CD4-positive, CD25-positive, alpha-beta regulatory T cell (primary cell): Measurements from ENCODE around the gene MRI1. TPM values are rescaled to one million over a fixed set of nuclear protein-coding genes. Genes with fewer than 3 reads are reported as not detected.

Experiments
- ATAC-seq, 2 donors: fragments of 150-1000 bp; cut with Tn5 transposase; one replicate each; pipeline ENCODE4 v1.10.0; 2021; ENCODE audit warnings: low read depth in 2 of 2, moderate number of reproducible peaks in 2 of 2, moderate library complexity in 1 of 2
- DNase-seq, 3 donors: peaks; one replicate each; pipeline versions ENCODE4 v3.0.0 to v3.0.0-alpha.2; 2012 to 2022; ENCODE audit warnings: mixed read lengths in 1 of 3
- H3K27ac ChIP-seq: one replicate; pipeline ENCODE4 v1.7.0; 2013; ENCODE audit warnings: mild to moderate bottlenecking, low read length; ENCODE audit not compliant: insufficient read depth, poor library complexity, severe bottlenecking
- H3K27me3 ChIP-seq: one replicate; pipeline ENCODE4 v1.7.0; 2013; ENCODE audit warnings: low read length; ENCODE audit not compliant: control insufficient read depth, insufficient read depth
- H3K36me3 ChIP-seq: one replicate; pipeline ENCODE4 v1.7.0; 2013; ENCODE audit warnings: mild to moderate bottlenecking, low read length, moderate library complexity; ENCODE audit not compliant: control insufficient read depth, insufficient read depth
- H3K4me1 ChIP-seq: 2 replicates; pipeline ENCODE4 v1.7.0; 2013; ENCODE audit warnings: mild to moderate bottlenecking, low read length; ENCODE audit not compliant: insufficient read depth, control insufficient read depth, poor library complexity, severe bottlenecking
- H3K4me3 ChIP-seq: one replicate; pipeline ENCODE4 v1.7.0; 2013; ENCODE audit warnings: low read depth, mild to moderate bottlenecking, low read length, moderate library complexity
- H3K9me3 ChIP-seq, 2 experiments: 1 replicate in 1 of 2; 2 replicates in 1 of 2; pipeline ENCODE4 v1.7.0; 2013; ENCODE audit warnings: low read length in 2 of 2, mild to moderate bottlenecking in 1 of 2, moderate library complexity in 1 of 2; ENCODE audit not compliant: control insufficient read depth in 2 of 2
- H3K27ac Mint-ChIP-seq, 3 donors: one replicate each; pipeline ENCODE4 v1.8.0; 2020 to 2022; ENCODE audit warnings: mild to moderate bottlenecking in 3 of 3, mixed read lengths in 3 of 3, moderate library complexity in 2 of 3
- H3K27me3 Mint-ChIP-seq: one replicate; pipeline ENCODE4 v1.8.0; 2022; ENCODE audit warnings: mild to moderate bottlenecking, mixed read lengths
- H3K36me3 Mint-ChIP-seq: one replicate; pipeline ENCODE4 v1.8.0; 2020; ENCODE audit warnings: mixed read lengths
- H3K4me1 Mint-ChIP-seq, 4 donors: one replicate each; pipeline ENCODE4 v1.8.0; 2020 to 2022; ENCODE audit warnings: mixed read lengths in 4 of 4, mild to moderate bottlenecking in 1 of 4
- H3K4me3 Mint-ChIP-seq, 4 donors: one replicate each; pipeline ENCODE4 v1.8.0; 2020 to 2022; ENCODE audit warnings: mild to moderate bottlenecking in 4 of 4, mixed read lengths in 4 of 4, moderate library complexity in 3 of 4
- H3K9me3 Mint-ChIP-seq, 7 donors: one replicate each; pipeline ENCODE4 v1.8.0; 2020 to 2022; ENCODE audit warnings: mixed read lengths in 7 of 7, mild to moderate bottlenecking in 3 of 7, moderate library complexity in 2 of 7
- polyA plus RNA-seq, 4 donors: library from polyadenylated mRNA; unstranded; fragments of 300-500 nt; fragmentation: Illumina TruSeq; gene quantifications; one replicate each; pipeline ENCODE4 v1.2.3, GENCODE V29; 2021
- total RNA-seq: library from RNA; stranded (reverse); gene quantifications from one replicate; pipeline ENCODE4 v1.2.3, GENCODE V29; 2022

The MRI1 gene
- total and polyA plus RNA-seq, 5 donors from 2014 or later, result 6.6 to 38.2 (median 9.3) TPM

DNA sequence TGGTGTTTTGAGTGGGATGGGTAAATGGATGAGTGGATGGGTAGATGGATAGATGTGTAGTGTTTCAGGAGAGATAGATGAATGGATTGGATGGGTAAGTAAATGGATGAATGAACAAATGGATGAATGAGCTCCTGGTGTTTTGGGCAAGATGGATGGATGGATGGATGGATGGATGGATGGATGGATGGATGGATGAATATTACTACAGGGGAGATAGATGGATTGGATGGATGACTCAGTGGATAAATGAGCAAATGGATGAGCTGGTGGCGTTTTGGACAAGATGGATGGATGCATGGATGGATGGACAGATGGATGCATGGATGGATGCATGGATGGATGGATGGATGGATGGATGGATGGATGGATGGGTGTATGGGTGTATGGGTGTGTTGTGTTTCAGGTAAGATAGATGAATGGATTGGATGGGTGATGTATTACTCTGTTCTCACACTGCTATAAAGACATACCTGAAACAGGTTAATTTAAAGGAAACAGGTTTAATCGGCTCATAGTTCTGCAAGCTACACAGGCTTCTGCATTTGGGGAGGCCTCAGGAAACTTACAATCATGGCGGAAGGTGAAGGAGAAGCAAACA lies 43.2 kb downstream of the MRI1 start:
- Mint-ChIP-seq H3K4me3 (no peak overlapping the region), H3K36me3 (no peaks in the 10 kb centered on the region), H3K27ac (no peak overlapping the region), H3K9me3 (no peaks in the 10 kb centered on the region), H3K4me1 (peaks cover 0 to 2% (median under 1%) of the 10 kb centered on the region in 4 donors), H3K27me3 (no peaks in the 10 kb centered on the region)
- Histone ChIP-seq H3K4me3 (no peak overlapping the region), H3K36me3 (peaks cover 4% of the 10 kb centered on the region), H3K27ac (no peak overlapping the region), H3K27me3 (no peaks in the 10 kb centered on the region), H3K4me1 (no peaks in the 10 kb centered on the region), H3K9me3 (no peaks in the 10 kb centered on the region)
- no peak for DNase-seq
- no peak for ATAC-seq

GRCh38 chr19:13808856-13809255 lies 44.5 kb downstream of the MRI1 start:
- H3K36me3 Mint-ChIP-seq, result no peaks in the 10 kb centered on the region
- H3K27me3 ChIP-seq, result no peaks in the 10 kb centered on the region
- peaks cover 0 to 2% (median 0%) of the 10 kb centered on the region in 4 donors for H3K4me1 Mint-ChIP-seq
- H3K27ac ChIP-seq, result no peak overlapping the region
- no peaks in the 10 kb centered on the region for H3K9me3 ChIP-seq
- peaks cover 4% of the 10 kb centered on the region for H3K36me3 ChIP-seq
- DNase-seq, result no peak
- H3K27me3 Mint-ChIP-seq, result no peaks in the 10 kb centered on the region
- H3K4me3 ChIP-seq, result no peak overlapping the region
- no peak overlapping the region for H3K27ac Mint-ChIP-seq
- H3K9me3 Mint-ChIP-seq, result no peaks in the 10 kb centered on the region
- ATAC-seq, result no peak
- no peak overlapping the region for H3K4me3 Mint-ChIP-seq
- H3K4me1 ChIP-seq, result no peaks in the 10 kb centered on the region

DNA sequence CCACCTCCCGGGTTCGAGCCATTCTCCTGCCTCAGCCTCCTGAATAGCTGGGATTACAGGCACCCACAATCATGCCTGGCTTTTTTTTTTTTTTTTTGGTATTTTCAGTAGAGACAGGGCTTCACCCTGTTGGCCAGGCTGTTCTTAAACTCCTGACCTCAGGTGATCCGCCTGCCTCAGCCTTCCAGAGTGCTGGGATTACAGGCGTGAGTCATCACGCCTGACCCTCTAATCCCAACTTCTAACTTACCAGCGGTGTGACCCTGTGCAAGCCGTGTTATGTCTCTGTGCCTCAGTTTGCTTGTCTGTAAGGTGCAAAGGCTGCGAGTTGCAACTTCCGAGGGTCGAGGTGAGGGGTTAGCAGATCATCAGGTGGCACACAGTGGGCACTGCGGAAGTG lies 48.2 kb downstream of the MRI1 start:
- Histone ChIP-seq H3K36me3 (peaks cover 4% of the 10 kb centered on the region), H3K27ac (no peak overlapping the region), H3K27me3 (no peaks in the 10 kb centered on the region), H3K9me3 (no peaks in the 10 kb centered on the region), H3K4me3 (no peak overlapping the region), H3K4me1 (no peaks in the 10 kb centered on the region)
- Mint-ChIP-seq H3K9me3 (no peaks in the 10 kb centered on the region), H3K27me3 (no peaks in the 10 kb centered on the region), H3K27ac (no peak overlapping the region), H3K36me3 (peaks cover 5% of the 10 kb centered on the region), H3K4me3 (no peak overlapping the region), H3K4me1 (no peaks in the 10 kb centered on the region)
- ATAC-seq (no peak), DNase-seq (no peak)

- peaks cover 5% of the 10 kb centered on the region for H3K36me3 Mint-ChIP-seq
- Histone ChIP-seq H3K9me3 (no peaks in the 10 kb centered on the region), H3K4me1 (no peaks in the 10 kb centered on the region), H3K27me3 (no peaks in the 10 kb centered on the region), H3K27ac (no peak overlapping the region), H3K36me3 (peaks cover 4% of the 10 kb centered on the region), H3K4me3 (no peak overlapping the region)
- no peaks in the 10 kb centered on the region for H3K4me1 Mint-ChIP-seq
- ATAC-seq (no peak), DNase-seq (no peak)
- H3K9me3 Mint-ChIP-seq, result no peaks in the 10 kb centered on the region
- no peaks in the 10 kb centered on the region for H3K27me3 Mint-ChIP-seq
- H3K4me3 Mint-ChIP-seq, result no peak overlapping the region
- H3K27ac Mint-ChIP-seq, result no peak overlapping the region
Observed at GRCh38 chr19:13813147-13813546, 48.8 kb downstream of the MRI1 start.

DNA sequence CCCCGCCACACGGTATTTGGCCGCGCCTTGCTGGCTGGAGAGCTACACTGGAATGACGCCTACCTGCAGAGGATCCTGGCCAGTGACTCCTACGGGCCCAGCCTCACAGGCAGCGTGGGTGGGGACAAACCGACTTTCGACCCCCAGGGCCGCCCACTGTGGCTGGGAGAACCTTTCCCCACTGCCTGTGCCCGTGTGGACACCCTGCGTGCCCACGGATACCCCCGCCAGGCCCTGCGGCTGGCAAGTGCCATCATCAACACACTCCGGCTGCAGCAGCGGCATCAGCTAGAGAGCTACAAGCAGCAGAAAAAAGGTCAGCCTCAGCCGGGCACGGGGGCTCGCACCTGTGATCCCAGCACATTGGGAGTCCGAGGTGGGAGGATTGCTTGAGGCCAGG lies 50.2 kb downstream of the MRI1 start:
- Mint-ChIP-seq H3K36me3 (peaks cover 5% of the 10 kb centered on the region), H3K27ac (no peak overlapping the region), H3K27me3 (no peaks in the 10 kb centered on the region), H3K4me1 (peaks cover 0 to 3% (median 0%) of the 10 kb centered on the region in 4 donors), H3K9me3 (no peaks in the 10 kb centered on the region), H3K4me3 (no peak overlapping the region)
- no peaks in the 10 kb centered on the region for H3K9me3 ChIP-seq
- H3K27ac ChIP-seq, result no peak overlapping the region
- no peak for ATAC-seq
- peaks cover 3% of the 10 kb centered on the region for H3K36me3 ChIP-seq
- no peaks in the 10 kb centered on the region for H3K4me1 ChIP-seq
- no peak for DNase-seq
- H3K4me3 ChIP-seq, result no peak overlapping the region
- H3K27me3 ChIP-seq, result no peaks in the 10 kb centered on the region

- ATAC-seq (peak; percentile 16 to 32), DNase-seq (no peak)
- Mint-ChIP-seq H3K4me1 (peaks cover 0 to 3% (median 0%) of the 10 kb centered on the region in 4 donors), H3K4me3 (no peak overlapping the region), H3K9me3 (no peaks in the 10 kb centered on the region), H3K27ac (no peak overlapping the region), H3K36me3 (peaks cover 9% of the 10 kb centered on the region), H3K27me3 (no peaks in the 10 kb centered on the region)
- Histone ChIP-seq H3K27me3 (no peaks in the 10 kb centered on the region), H3K4me3 (no peak overlapping the region), H3K27ac (no peak overlapping the region), H3K4me1 (no peaks in the 10 kb centered on the region), H3K36me3 (no peaks in the 10 kb centered on the region), H3K9me3 (no peaks in the 10 kb centered on the region)
Observed at GRCh38 chr19:13817018-13817614, 52.8 kb downstream of the MRI1 start.

- Histone ChIP-seq H3K4me1 (no peaks in the 10 kb centered on the region), H3K27ac (no peak overlapping the region), H3K27me3 (no peaks in the 10 kb centered on the region), H3K4me3 (no peak overlapping the region), H3K9me3 (no peaks in the 10 kb centered on the region), H3K36me3 (no peaks in the 10 kb centered on the region)
- Mint-ChIP-seq H3K36me3 (peaks cover 9% of the 10 kb centered on the region), H3K4me1 (peaks cover 0 to 3% (median 0%) of the 10 kb centered on the region in 4 donors), H3K27me3 (no peaks in the 10 kb centered on the region), H3K4me3 (peak overlapping the region in 1 of 4 donors; percentile 19), H3K27ac (peak overlapping the region in 1 of 3 donors; percentile 5), H3K9me3 (no peaks in the 10 kb centered on the region)
- DNase-seq, result no peak
- ATAC-seq, result peak; percentile 47 to 52
Observed at GRCh38 chr19:13817615-13818371, 53.5 kb downstream of the MRI1 start.
